ENCODE data around the gene CNN2. TPM values are rescaled to one million over a fixed set of nuclear protein-coding genes. Genes with fewer than 3 reads are reported as not detected.
A peak's percentile ranks its signal among the peaks of the same experiment; 100 is the strongest.

Gene CNN2
- total RNA-seq, 4 donors from 2014 or later = 60.7 to 88.2 (median 82.2) TPM

DNA sequence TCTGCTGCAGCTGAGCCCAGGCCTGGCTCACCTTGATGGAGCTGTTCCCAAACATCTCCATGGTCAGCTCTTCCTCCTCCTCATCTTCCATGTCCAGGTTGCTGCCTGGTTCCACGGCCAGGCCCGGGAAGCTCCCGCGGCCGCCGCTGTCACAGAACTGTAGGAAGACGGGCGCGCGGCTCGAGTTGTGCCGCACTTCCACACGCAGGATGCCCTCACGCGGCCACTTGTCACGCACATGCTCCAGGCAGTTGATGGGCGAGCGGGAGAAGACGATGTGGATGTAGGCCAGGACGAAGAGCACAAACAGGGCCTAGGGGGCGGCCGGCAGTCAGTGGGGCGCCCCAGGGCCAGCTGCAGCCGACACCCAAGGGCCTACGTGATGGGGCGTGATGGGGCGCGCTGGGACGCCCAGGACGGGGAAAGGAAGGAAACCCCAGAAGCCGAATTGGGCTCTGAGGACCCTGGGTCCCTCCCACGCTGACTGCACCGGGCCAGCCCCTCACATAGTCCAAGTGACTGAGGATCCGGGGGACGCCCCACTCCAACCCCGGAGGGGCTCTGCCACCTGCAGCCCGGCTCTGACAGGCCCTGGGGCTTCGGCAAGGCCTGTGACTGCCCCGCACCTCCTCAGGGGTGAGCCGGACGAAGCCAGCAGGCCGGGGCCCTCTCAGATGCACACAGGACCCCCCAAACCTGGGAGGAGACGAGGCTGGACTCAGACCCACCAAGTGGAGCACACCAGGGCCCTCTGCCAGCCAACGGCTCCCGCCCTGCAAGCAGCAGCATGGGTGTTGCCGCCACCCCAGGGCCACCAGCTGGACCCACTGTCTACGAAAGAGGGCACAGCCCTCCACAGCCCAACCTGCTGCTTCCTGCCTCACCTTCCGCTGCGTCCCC, 12.0 kb upstream of the CNN2 start:
- 96% methylated on average over 25 to 42 of the region's 49 CpGs for WGBS, 2 donors
- peaks cover 33 to 41% of the 10 kb centered on the region in 2 donors for H3K36me3 ChIP-seq
- H3K27ac ChIP-seq = no peak overlapping the region
- no peak overlapping the region for H3K4me3 ChIP-seq (replicated peaks in 1 of 3)
- TF ChIP-seq POLR2A (IDR thresholded peaks at IDR 0.05) = no peak
- TF ChIP-seq, protein P1, sequence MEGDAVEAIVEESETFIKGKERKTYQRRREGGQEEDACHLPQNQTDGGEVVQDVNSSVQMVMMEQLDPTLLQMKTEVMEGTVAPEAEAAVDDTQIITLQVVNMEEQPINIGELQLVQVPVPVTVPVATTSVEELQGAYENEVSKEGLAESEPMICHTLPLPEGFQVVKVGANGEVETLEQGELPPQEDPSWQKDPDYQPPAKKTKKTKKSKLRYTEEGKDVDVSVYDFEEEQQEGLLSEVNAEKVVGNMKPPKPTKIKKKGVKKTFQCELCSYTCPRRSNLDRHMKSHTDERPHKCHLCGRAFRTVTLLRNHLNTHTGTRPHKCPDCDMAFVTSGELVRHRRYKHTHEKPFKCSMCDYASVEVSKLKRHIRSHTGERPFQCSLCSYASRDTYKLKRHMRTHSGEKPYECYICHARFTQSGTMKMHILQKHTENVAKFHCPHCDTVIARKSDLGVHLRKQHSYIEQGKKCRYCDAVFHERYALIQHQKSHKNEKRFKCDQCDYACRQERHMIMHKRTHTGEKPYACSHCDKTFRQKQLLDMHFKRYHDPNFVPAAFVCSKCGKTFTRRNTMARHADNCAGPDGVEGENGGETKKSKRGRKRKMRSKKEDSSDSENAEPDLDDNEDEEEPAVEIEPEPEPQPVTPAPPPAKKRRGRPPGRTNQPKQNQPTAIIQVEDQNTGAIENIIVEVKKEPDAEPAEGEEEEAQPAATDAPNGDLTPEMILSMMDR (IDR thresholded peaks at IDR 0.05) = no peak
- intact Hi-C loops (cut with DNase I) = no loop called here
- H3K27me3 ChIP-seq = no peaks in the 10 kb centered on the region
- peaks cover 24 to 40% of the 10 kb centered on the region in 2 donors for H3K4me1 ChIP-seq
- H3K9me3 ChIP-seq = no peaks in the 10 kb centered on the region
- DNase-seq = no peak

DNA sequence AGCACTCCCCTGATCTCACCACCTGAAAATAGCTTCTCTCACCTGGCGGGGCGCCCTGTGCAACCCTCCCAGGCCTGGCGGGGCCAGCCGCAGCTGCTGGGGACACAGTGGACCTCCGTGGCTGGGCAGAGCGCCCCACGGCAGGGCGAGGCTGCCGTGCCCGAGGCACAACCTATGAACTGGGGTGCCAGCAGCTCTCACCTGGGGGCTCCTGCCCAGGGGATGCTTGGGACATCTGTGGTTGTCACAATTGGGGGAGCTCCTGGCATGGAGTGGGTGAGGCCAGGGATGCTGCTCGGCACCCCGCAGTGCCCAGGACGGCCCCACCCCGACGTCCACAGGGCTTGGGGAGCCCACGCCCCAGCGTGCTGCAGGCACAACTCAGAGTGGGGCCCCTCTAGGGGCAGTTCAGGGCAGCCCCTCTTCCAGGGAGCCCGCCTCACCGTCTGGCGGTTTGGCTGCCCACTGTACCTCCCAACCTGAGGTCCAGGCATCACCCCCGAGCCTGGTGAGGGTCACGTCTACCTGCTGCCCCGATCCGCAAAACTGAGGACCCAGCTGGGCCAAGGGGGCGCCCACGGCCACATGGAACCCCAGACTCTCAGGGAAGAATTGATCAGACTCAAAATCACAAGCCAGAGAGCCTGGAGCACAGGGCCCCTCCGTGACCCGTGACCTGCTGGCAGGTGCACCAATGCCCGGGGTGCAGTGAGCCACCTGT, 11.2 kb upstream of the CNN2 start:
- H3K27ac ChIP-seq = no peak overlapping the region
- no peak for DNase-seq
- H3K4me1 ChIP-seq = peaks cover 29 to 44% of the 10 kb centered on the region in 2 donors
- H3K4me3 ChIP-seq (replicated peaks in 1 of 3) = no peak overlapping the region
- H3K9me3 ChIP-seq = no peaks in the 10 kb centered on the region
- WGBS, 2 donors = 85 to 88% methylated on average over 17 to 23 of the region's 29 CpGs
- H3K27me3 ChIP-seq = no peaks in the 10 kb centered on the region
- TF ChIP-seq POLR2A (IDR thresholded peaks at IDR 0.05) = no peak
- TF ChIP-seq, protein P1 (IDR thresholded peaks at IDR 0.05) = no peak
- peaks cover 26 to 35% of the 10 kb centered on the region in 2 donors for H3K36me3 ChIP-seq
- intact Hi-C loops (cut with DNase I) = no loop called here

DNA sequence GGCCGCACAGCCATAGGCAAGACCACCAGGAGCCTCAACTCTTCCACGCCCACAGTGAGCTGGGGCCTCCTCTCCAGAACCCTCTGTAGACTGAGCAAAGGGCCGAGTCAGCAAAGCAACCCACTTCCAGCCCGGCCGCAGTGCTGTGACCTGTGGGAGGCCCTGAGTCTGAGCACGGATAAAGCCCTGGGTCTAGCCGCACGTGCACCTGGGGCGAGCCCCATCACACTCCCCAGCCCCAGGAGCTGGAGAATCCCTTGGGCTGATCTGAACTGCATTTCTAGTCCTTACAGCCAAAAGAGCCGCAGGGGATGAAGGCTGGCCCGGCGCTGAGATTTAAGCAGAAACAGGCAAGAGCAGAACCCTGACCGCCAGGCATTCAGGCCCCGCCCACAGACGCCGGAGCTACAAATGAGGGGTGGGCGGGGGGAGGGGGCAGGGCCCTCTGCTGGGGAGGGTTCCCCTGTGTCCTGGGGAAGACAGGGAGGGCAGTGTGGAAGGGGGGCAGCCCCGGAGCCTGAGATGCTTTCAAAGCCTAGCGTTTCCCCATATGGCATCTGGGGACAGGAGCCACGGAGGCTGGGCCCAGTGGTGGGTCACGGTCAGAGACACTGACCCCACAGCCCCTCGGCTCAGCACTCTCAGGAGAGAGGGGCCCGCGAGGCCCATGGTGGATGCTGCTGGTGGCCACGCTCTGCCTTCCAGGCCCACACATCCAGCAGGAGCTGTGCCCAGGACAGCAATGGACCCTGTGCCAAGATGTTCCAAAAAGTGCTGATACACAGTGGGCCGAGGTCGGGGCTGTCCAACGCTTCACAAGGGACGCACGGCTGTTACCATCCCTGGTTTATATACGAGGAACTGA, 10.4 kb upstream of the CNN2 start:
- no peak for TF ChIP-seq POLR2A (IDR thresholded peaks at IDR 0.05)
- TF ChIP-seq, protein P1 (IDR thresholded peaks at IDR 0.05) = no peak
- no peak for DNase-seq
- no peak overlapping the region for H3K27ac ChIP-seq
- intact Hi-C loops (cut with DNase I) = no loop called here
- peaks cover 29 to 44% of the 10 kb centered on the region in 2 donors for H3K4me1 ChIP-seq
- WGBS, 2 donors = 64 to 66% methylated on average over 8 to 26 of the region's 31 CpGs
- no peaks in the 10 kb centered on the region for H3K27me3 ChIP-seq
- H3K4me3 ChIP-seq (replicated peaks in 1 of 3) = no peak overlapping the region
- peaks cover 18 to 27% of the 10 kb centered on the region in 2 donors for H3K36me3 ChIP-seq
- no peaks in the 10 kb centered on the region for H3K9me3 ChIP-seq

DNA sequence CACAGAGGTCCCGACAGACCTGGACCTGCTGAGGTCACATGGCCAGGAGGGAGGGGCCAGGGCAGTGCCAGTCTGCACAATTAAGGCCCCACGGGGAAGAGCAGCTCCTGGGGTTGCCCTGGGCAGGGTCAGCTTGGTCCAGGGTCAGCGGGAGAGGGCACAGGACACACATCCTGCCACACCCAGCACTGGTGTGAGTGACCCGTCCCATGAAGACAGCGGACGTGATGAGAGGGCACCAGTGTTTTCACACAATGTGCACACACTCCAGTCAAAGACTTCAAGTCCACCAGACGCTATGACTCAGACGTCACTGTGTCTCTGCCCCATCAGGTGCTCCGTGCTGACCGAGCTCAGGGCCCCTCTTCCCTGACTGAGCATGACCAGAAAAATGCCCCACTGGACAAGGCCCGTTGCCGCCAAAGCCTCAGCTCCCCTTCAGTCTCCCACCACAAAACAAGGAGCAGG, 9.7 kb upstream of the CNN2 start:
- no peak for DNase-seq
- intact Hi-C loops (cut with DNase I) = no loop called here
- H3K9me3 ChIP-seq = no peaks in the 10 kb centered on the region
- peaks cover 12 to 20% of the 10 kb centered on the region in 2 donors for H3K36me3 ChIP-seq
- H3K4me3 ChIP-seq (replicated peaks in 1 of 3) = no peak overlapping the region
- H3K27me3 ChIP-seq = no peaks in the 10 kb centered on the region
- H3K4me1 ChIP-seq = peaks cover 29 to 44% of the 10 kb centered on the region in 2 donors
- peak overlapping the region in 1 of 3 donors; percentile 33 for H3K27ac ChIP-seq
- WGBS, 2 donors = 63 to 67% methylated on average over 10 to 12 of the region's 12 CpGs
- no peak for TF ChIP-seq POLR2A (IDR thresholded peaks at IDR 0.05)
- TF ChIP-seq, protein P1 (IDR thresholded peaks at IDR 0.05) = no peak

All from thyroid gland (tissue), 4 donors.